ENCODE measurements around the gene TMEM182.
A peak's percentile ranks its signal among the peaks of the same experiment; 100 is the strongest.

TMEM182 gene

GRCh38 chr2:102768892-102769291 is 7.1 kb downstream of the TMEM182 start:
- DNase-seq, result no peak

- DNase-seq, result no peak
Observed at GRCh38 chr2:102770506-102770905, 8.7 kb downstream of the TMEM182 start.

GRCh38 chr2:102771114-102771513 is 9.3 kb downstream of the TMEM182 start:
- no peak for DNase-seq

- DNase-seq, result no peak
Observed at GRCh38 chr2:102772659-102773058, 10.8 kb downstream of the TMEM182 start.

- DNase-seq, result no peak
Observed at GRCh38 chr2:102773149-102773705, 11.4 kb downstream of the TMEM182 start.

GRCh38 chr2:102778260-102778659 is 16.4 kb downstream of the TMEM182 start:
- no peak for DNase-seq

- DNase-seq, result no peak
Observed at GRCh38 chr2:102780467-102780866, 18.6 kb downstream of the TMEM182 start.

GRCh38 chr2:102782187-102782586 is 20.4 kb downstream of the TMEM182 start:
- no peak for DNase-seq

- DNase-seq, result no peak
Observed at GRCh38 chr2:102782933-102783332, 21.1 kb downstream of the TMEM182 start.

- no peak for DNase-seq
Observed at GRCh38 chr2:102783506-102784183, 21.8 kb downstream of the TMEM182 start.

GRCh38 chr2:102784940-102785339 is 23.1 kb downstream of the TMEM182 start:
- DNase-seq, result no peak

GRCh38 chr2:102788216-102788884 is 26.5 kb downstream of the TMEM182 start:
- DNase-seq, result no peak

- DNase-seq, result no peak
Observed at GRCh38 chr2:102788885-102789260, 27.0 kb downstream of the TMEM182 start.

GRCh38 chr2:102789349-102790090 is 27.7 kb downstream of the TMEM182 start:
- DNase-seq, result peak; percentile 44

- peak; percentile 53 for DNase-seq
Observed at GRCh38 chr2:102790091-102790455, 28.2 kb downstream of the TMEM182 start.

- DNase-seq, result peak; percentile 35
Observed at GRCh38 chr2:102792568-102793208, 30.9 kb downstream of the TMEM182 start.

- DNase-seq, result no peak
Observed at GRCh38 chr2:102795641-102796040, 33.8 kb downstream of the TMEM182 start.

GRCh38 chr2:102796337-102796736 is 34.5 kb downstream of the TMEM182 start:
- no peak for DNase-seq

- DNase-seq, result no peak
Observed at GRCh38 chr2:102797486-102797885, 35.7 kb downstream of the TMEM182 start.

- DNase-seq, result no peak
Observed at GRCh38 chr2:102798181-102798580, 36.4 kb downstream of the TMEM182 start.

- DNase-seq, result no peak
Observed at GRCh38 chr2:102801098-102801718, 39.4 kb downstream of the TMEM182 start.

GRCh38 chr2:102801858-102802699 is 40.2 kb downstream of the TMEM182 start:
- DNase-seq, result no peak
